Measurements from ENCODE around the gene ZKSCAN7.
"Not testable (repeated sequence)": the region's sequence is repeated elsewhere in the genome, so short reads cannot be mapped to it uniquely, and the experiment has no call there.

- not testable (repeated sequence) for TF ChIP-seq POLR2AphosphoS5 (IDR thresholded peaks at IDR 0.05); CTCF (IDR thresholded peaks at IDR 0.05 in 8 of 11, conservative IDR thresholded peaks at IDR 0.05 in 3 of 11); POLR2A (IDR thresholded peaks at IDR 0.05)
Measured at GRCh38 chr3:44577354-44577952, 22.5 kb downstream of the ZKSCAN7 start.
